Fibroblast of lung (primary cell): ENCODE measurements around the gene MYBPC2.

Source experiments
- EZH2 ChIP-seq: IDR thresholded peaks from 2 replicates; pipeline ENCODE4 v1.5.1; 2012; ENCODE audit warnings: low read length, control low read depth, mild to moderate bottlenecking; ENCODE audit errors: missing control alignments
- TF ChIP-seq, protein P1 (sequence below), 2 donors: IDR thresholded peaks in 1 of 2; conservative IDR thresholded peaks in 1 of 2; 1 replicate in 1 of 2; 2 replicates in 1 of 2; pipeline ENCODE4 v1.5.1; 2011 to 2012; ENCODE audit warnings: low read length in 2 of 2, control low read depth in 1 of 2, inconsistent platforms in 1 of 2, low read depth in 1 of 2, mild to moderate bottlenecking in 1 of 2

DNA sequence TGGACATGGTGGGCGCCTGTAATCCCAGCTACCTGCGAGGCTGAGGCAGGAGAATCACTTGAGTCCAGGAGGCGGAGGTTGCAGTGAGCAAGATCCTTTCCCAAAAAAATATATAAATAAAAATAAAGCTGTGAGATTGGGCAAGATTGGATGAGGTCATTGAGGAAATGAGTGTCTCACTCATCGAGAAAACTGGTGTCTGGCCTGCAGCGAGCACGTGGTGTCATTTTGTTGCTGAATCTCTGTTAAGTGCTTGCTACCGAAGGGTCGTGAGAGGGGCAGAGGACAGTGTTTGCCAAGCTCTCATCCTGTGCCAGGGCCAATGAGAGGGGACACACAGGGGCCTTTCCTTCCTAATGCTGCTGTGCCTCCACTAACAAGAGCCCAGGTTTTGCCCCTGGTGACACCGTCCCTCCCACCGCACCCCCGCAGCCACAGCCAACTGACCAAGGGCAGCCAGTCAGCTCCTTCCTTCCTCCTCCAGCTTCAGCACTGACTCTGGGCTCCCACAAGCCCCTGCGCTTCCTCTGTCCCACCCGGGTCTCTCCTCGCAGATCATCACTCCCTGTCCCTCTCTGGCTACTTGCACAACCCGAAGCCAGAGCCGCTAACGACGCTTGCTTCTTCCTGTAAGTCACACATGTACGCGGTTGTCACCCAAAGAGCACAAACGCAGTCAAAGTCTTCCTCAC lies 45.4 kb upstream of the MYBPC2 start:
- TF ChIP-seq, protein P1, sequence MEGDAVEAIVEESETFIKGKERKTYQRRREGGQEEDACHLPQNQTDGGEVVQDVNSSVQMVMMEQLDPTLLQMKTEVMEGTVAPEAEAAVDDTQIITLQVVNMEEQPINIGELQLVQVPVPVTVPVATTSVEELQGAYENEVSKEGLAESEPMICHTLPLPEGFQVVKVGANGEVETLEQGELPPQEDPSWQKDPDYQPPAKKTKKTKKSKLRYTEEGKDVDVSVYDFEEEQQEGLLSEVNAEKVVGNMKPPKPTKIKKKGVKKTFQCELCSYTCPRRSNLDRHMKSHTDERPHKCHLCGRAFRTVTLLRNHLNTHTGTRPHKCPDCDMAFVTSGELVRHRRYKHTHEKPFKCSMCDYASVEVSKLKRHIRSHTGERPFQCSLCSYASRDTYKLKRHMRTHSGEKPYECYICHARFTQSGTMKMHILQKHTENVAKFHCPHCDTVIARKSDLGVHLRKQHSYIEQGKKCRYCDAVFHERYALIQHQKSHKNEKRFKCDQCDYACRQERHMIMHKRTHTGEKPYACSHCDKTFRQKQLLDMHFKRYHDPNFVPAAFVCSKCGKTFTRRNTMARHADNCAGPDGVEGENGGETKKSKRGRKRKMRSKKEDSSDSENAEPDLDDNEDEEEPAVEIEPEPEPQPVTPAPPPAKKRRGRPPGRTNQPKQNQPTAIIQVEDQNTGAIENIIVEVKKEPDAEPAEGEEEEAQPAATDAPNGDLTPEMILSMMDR (conservative IDR thresholded peaks at IDR 0.05 in 1 of 2, IDR thresholded peaks at IDR 0.05 in 1 of 2; ENCODE audit: low read depth in 1 of 2, low read length in 2 of 2): no peak
- TF ChIP-seq EZH2: no peak
